SW 1271 (cell line): ENCODE data around the gene ZNF254.
"Not testable (repeated sequence)": the region's sequence is repeated elsewhere in the genome, so short reads cannot be mapped to it uniquely, and the experiment has no call there.

Source experiments
- DNase-seq, 2 experiments: peaks; one replicate each; lab custom pipeline; 2025; lab: John Stamatoyannopoulos, UW

The ZNF254 gene

DNA sequence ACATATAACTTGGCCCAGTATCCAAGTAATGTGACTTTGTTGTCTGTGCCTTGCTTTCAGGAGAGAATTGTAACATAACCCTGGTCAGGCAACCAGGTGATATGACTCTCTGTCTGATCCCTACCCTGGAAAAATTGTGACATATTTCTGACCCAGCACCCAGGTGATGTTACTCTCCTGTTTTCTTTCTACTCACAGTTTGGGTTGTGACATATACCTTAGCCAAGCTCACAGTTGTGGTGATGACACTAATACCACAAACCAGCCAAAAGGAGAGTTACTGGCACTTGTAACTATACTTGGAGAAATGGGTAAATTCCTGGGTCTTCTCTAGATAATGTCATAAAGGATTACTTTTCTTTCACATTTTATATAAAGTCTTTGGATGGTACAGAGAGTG lies 14.3 kb upstream of the ZNF254 start:
- DNase-seq: no peak

DNA sequence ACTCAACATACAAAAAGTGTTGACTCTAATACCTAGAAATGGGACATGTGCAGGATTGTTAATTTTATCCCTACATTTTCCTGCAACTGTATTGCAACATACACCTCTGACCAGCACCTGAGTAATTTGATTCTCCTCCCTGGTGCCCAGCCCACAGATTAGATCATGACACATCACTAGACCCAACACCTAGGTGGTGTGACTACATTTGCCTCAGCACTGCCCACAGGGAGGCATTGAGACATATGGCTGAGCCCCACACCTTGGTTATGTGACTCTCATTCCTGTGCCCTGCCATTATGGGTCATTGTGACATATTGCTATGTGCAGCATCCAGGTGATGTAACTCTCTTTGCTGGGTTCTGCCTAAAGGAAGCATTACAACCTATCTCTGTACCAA lies 13.2 kb upstream of the ZNF254 start:
- no peak for DNase-seq

DNA sequence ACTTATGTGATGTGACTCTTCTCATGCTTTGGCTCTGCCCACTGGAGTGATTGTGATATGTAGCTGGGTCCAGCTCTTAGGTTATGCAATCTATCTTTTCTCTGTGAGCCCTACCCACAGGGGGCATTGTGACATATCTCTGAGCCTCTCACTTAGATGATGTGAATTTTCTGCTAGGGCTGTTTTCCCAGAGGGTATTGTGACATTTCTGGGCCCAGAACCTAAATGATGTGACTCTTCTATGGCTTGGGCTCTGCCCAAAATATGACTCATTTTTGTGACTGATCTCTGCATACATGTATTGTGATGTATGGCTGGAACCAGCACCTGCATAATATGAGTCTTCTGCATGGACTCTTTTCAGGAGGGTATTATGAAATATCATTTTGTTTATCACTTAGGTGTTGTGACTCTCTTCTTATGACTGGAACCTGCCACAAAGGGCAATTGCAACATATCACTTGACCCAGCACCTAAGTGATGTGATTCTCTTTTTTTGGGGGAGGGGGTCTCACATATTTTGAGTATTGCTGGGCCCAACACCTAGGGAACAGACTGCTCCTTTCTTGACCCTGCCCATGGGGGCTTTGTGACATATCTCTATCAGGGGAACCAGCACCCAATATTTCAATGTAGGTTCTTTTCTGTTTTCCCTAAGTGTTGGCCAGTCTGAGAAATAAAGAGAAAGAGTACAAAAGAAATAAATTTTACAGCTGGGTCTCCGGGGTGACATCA lies 12.1 kb upstream of the ZNF254 start:
- no peak for DNase-seq

DNA sequence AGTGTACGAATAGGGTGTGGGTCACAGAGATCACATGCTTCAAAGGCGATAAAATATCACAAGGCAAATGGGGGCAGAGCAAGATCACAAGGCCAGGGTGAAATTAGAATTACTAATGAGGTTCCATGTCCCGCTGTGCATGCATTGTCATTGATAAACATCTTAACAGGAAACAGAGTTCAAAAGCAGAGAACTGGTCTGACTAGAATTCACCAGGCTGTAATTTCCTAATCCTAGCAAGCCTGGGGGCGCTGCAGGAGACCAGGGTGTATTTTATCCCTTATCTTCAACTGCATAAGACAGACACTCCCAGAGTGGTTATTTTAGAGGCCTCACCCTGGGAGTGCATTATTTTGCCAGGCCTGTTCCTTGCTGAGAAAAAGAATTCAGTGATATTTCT lies 11.5 kb upstream of the ZNF254 start:
- DNase-seq: not testable (repeated sequence)

DNA sequence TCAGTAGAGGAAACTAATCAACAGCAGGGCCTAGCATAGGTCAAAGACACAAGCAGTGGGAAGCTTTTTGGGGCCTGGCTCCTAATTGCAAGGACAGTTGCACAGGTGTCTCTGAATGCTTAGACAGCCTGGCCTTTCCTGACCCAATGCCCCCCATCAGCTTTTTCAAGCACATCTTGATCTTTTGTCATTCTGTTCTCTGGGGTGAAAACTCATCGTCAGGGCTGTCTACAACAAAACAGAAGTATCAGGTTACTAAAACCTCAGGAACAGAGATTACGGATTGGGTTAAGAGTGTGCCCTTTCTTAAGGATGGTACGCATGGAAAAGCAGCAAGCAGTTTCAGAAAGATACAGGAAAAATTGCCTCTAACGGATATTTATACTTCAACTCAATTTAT lies 8.3 kb upstream of the ZNF254 start:
- no peak for DNase-seq

DNA sequence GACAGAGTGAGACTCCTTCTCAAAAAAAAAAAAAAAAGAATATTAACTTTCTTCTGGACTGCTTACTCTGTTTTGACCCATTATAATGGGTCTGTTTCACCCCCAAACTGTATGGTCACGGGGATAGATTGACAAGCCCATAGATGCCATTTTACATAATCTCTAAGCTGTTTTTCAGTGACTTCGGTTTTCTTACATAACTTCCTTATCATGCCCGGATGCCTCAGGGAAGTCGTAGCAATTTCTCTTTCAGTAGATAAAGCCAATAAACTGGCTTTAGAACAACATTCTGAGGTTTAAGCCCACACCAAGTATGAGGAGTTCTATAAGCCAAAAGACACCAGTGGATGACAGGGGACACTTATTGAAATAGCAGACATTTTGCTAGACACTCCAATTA lies 5.9 kb upstream of the ZNF254 start:
- no peak for DNase-seq

DNA sequence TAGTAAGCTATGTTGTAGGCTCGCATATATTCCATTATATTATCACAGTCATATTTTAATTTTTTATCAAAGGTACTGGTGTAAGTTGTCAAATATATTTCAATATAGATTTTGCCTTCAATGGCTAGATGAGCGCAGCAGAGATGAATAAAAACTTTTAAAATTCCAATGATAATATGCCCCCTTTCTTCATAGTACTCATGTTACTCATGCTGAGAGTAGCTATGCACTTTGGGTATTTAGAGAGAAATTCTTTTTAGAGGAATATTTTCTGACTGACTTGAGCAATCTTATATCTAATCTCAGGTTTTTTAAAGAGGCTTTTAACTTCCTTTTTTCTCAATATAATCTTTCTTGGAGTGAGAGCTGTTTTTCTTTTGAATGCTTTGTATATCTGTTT lies 11.4 kb downstream of the ZNF254 start:
- DNase-seq: no peak

DNA sequence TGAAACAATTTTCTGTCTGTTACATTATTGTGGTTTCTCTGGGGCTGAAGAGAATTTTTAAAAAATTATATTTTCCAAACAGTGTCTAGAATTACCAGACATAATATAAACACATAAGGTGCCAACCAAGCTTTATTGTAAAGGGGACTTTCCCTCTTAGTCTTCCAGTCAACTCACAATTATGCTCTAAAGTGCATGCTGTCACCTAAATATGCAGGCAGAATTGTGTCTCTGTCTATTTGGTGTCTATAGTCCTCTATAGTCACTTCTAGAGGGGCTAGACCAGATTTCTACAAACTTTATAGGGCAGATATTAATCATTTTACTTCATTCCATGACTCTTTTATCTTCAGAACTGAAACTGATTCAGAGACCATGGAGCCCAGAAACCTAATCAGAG lies 12.8 kb downstream of the ZNF254 start:
- no peak for DNase-seq

DNA sequence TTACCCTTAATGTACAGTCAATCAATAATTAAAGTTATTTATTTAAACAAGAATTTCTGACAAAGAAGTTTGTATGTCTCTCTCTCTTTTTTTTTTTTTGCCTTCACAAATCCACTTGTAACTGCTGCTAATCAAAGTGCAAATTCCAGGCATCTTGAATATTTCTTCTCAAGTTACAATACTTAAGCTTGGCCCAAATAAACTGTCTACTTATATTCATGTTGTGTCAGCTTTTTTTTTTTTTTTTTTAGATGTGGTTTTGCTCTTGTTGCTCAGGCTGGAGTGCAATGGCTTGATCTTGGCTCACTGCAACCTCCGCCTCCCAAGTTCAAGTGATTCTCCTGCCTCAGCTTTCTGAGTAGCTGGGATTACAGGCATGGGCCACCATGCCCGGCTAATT lies 13.6 kb downstream of the ZNF254 start:
- not testable (repeated sequence) for DNase-seq

DNA sequence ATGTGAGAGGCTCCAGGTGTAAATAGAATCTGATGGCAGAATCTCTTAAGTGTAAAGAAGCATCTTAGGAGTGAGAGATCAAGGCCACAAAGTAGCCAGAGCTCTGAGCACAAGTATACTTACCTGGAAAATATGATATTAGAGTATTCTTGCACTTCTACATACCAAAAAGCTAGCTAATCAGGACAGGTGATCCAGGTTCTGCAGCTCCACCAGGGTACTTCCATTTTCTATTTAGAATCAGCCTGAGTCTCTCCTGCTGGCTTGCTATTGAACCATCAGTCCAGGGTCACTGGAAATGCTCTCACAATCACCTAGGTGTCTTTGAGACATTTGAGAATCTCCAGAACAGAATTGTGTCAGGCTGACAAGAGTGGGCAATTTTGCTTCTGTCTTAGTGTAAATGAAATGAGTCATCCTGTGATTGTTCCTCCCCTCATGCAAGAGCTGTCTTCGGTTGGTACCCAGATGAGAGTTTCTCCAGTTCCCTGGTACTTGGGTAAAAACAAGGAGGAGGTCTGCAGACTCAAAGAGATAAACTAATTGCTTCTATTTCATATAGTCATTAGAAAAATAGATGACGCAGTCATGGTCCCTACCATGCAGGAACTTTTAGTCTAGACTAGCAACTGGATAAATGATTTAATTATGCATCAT lies 14.6 kb downstream of the ZNF254 start:
- no peak for DNase-seq

DNA sequence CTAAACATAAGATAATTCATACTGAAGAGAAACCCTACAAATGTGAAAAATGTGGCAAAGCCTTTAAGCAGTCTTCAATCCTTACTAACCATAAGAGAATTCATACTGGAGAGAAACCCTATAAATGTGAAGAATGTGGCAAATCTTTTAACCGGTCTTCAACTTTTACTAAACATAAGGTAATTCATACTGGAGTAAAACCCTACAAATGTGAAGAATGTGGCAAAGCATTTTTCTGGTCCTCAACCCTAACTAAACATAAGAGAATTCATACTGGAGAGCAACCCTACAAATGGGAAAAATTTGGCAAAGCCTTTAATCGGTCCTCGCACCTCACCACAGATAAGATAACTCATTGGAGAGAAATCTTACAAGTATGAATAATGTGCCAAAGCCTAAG lies 40.6 kb downstream of the ZNF254 start:
- DNase-seq: no peak

DNA sequence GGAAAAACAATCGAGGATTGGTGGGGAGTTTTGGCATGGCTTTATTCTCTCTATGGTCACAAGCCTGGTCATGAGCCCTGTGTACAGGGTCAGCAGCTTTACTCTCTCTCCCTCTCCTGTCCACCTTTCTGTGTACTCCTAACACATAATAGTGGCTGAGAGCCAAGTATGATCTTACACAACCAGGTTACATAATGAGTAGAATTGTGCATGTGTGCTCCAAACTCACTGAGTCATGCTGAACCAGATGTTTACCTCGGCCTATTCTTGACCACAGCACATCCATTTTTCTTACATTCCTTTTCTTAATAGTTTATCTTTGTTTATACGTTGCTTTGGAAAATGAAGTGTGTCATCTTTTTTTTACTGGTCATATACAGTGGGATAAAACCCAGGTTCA lies 53.1 kb downstream of the ZNF254 start:
- peak in 1 of 2 experiments; percentile 9 for DNase-seq

DNA sequence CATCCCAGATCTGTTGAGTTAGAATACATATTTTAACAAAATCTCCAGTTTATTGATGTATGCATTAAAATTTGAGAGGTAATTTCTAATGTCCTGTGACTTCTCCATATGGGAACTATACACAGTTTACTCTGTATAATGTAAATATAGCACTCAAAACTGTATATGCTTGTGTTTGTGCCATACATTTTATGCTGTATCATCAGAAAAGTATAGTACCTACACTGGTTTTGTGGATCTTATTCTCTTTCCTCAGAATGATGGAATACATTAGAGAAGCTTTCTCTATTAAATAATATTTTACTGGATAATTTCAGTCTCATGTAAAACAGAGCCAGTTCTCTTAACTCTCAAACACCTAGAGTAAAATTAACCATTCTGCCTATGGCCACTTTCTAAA lies 53.6 kb downstream of the ZNF254 start:
- no peak for DNase-seq

DNA sequence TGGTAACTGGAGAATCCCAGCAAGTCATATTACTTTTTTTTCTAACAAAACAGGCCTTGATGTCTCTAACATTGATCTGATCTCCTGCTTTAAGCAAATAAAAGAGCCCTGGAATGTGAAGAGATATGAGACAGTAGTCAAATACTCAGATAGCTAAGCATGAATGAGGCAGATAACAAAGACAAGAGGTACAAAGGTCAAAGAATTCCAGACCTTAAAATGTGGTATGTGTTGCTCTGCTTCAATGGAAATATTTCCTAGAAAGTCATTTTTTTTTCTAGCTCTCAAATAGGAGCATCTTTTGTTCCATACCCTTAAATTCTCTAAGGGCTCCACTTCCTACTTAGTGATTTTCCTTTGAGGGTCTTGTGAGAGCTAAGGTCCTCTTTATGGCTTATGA lies 54.6 kb downstream of the ZNF254 start:
- DNase-seq: no peak

DNA sequence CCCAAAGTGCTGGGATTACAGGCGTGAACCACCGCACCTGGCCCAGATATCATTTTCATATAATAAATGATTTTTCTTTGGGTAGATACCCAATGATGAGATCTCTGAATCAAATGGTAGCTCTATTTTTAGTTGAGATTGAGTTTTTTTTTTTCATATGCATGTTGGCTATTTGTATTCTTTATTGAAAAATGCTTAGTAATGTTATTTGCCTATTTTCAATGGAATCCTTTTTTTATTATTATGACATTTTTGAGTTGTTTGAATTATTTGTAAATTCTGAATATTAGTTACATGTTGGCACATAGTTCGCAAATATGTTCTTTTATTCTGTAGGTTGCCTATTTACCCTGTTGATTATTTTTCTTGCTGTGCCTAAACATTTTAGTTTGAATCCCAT lies 55.8 kb downstream of the ZNF254 start:
- DNase-seq: no peak

DNA sequence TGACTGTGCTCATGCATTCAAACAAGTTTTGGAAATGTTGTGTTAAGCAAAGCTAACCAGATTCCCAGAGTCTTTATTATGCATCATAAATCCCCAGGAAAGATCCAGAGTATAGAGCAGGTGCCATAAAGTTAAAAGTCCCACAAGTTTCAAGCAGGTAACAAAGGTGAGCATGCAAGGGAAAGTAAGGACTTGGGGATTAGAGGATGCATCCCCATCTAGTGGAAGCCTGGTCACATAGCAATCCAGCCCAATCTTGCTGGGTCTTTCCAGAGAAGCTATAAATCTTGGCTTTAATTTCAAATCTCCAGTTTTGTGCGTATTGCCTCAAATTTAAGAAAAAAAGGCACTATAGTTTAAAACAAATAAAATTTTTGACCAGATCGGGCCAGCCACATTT lies 72.7 kb downstream of the ZNF254 start:
- peak in 1 of 2 experiments; percentile 8 for DNase-seq

DNA sequence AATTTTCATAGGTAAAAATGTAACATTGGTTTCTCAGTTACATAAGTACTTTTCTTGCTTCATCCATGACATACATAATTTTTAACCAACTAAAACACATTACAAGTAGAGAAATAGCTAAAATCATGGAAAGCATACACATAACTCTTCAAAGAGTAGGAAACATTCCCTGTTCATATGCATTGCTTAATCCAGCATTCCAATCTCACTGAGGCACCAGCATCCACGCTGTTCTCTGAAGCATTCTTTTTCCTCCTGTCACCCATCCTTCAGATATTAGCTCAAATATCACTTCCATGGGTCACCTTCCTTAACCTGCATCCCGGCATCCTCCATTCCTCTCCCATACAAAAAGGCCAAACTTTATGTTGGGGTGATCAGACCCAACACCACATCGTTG lies 79.1 kb downstream of the ZNF254 start:
- peak in 1 of 2 experiments; percentile 12 for DNase-seq

DNA sequence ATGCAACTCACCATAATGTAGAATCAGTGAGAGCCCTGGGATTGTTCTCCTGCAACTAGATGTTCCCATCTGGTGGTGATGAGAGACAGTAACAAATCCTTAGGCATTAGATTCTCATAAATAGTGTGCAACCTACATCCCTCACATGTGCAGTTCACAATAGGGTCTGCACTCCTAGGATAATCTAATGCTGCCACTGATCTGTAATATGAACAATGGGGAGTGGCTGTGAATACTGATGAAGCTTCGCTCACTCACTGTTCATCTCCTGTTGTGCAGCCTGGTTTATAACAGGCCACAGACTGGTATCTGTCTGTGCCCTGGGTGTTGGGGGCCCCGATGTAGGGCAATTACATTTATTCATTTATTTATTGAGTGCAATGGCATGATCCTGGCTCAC lies 86.9 kb downstream of the ZNF254 start:
- DNase-seq: no peak

DNA sequence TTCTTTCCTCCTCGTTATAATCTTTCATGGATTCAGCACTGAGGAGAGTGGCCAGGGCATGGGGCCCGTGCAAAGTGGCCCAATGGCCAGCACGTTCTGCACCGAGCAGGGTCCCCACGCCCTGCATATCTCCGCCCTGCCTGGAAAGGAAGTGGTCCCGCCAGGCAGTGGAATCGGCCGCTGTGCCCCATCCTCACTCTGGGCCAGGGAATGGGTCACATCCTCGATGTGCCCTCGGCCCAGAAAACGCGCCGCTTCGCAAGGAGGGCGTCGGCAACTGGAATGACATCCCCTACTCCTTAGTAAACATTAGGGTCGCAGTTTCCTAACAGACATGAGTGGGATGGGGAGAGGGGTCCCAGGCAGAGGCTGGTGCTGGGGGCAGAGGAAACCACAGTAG lies 90.7 kb downstream of the ZNF254 start:
- no peak for DNase-seq

DNA sequence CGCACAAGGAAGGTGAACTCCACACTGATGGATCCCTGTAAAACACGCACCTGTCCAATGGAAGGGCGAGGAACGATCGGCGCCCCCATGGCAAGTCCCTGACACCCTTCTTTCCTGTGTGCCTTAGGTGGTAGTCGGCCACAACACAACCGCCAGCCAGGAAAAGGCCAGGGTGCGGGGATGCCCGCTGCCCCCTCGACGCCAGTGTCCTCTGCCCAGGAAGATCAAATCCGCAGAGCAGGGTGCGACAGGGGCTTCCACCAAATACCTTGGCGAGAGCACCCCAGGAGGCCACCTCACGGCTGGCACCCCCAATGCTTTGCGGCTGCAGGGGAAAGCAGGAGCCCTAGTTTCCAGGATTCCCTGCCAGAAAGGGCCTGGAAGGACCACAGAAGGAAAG lies 91.2 kb downstream of the ZNF254 start:
- DNase-seq: no peak
